HG03108 (cell line): ENCODE data around the gene PITRM1.
"Not testable (repeated sequence)": the region's sequence is repeated elsewhere in the genome, so short reads cannot be mapped to it uniquely, and the experiment has no call there.

Experiments used
- ATAC-seq: cut with Tn5 transposase; IDR thresholded peaks from one replicate; pipeline ENCODE4 v1.9.1; 2021; ENCODE audit warnings: moderate library complexity; ENCODE audit not compliant: unreplicated experiment

PITRM1 gene

DNA sequence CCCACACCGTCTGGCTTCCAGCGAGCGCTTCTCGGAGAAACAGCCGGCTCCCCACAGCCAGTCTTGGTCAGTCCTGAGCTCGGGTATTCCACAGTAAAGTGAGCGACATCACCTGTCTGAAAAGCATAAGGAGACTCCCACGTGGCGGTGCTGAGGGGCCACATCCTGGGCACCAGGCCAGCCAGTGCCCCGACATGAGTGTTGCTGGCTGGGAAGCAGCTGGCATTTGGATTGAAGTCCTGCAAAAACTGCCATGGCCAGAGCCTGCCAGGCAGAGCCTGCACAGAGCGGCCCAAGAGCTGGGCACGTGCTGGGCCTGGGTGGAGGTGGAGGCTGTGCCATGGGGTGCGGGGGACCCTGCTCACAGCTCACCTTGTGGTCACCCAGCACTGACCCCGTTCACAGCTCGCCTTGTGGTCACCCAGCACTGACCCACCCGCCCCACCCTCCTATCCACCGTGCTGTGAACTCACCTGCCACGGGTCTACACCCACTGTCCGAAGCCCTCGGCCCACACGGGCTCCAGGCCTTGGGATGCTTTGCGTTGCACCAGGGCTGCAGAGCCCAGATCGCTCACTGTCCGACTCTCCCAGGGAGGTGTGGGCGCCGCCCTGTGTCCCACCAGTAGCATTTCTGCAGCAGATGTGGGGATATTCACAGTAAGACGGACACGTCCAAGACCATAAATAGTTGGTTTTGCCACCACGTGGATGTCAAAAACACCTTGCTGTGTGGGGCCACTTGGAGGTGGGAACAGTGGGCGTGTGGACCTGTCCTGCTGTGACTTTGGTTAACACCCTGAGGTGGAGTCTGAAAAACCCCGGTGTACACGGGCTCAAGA lies 48.8 kb downstream of the PITRM1 start:
- no peak for ATAC-seq

DNA sequence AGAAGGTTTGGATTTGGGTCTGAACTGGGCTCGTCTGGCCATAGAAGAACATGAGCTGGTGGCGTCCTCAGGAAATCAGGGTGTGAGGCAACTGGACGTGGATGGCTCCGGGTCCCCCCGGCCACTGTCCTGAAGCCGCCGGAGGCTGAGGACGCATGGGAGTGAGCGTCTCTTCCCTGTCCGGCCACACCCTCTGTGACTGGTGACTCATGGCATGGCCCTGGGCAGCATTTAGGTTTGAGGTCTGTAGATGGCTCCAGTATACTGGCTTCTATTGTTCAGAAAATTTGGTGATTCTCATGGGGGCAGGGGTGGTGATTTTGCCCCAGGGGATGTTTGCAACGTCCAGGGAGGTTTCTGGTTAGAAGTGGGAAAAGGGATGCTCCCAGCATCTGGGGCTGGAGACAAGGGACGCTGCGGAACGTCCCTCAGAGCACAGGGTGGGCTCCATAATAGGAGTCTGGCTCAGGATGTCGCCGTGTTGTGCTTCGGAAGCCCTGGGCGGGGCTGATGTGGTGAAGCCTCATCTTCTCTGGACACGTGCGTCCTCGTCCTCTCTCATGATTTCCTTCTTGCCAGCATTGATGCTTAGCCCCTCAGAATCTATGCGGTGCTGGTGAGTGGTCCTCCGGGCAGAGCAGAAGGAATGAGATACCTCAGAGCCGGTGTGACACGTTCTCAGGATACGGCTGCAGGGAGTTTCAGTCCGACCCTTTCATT lies 49.9 kb downstream of the PITRM1 start:
- ATAC-seq = no peak

- ATAC-seq = no peak
Measured at GRCh38 chr10:3122034-3122433, 50.5 kb downstream of the PITRM1 start.

DNA sequence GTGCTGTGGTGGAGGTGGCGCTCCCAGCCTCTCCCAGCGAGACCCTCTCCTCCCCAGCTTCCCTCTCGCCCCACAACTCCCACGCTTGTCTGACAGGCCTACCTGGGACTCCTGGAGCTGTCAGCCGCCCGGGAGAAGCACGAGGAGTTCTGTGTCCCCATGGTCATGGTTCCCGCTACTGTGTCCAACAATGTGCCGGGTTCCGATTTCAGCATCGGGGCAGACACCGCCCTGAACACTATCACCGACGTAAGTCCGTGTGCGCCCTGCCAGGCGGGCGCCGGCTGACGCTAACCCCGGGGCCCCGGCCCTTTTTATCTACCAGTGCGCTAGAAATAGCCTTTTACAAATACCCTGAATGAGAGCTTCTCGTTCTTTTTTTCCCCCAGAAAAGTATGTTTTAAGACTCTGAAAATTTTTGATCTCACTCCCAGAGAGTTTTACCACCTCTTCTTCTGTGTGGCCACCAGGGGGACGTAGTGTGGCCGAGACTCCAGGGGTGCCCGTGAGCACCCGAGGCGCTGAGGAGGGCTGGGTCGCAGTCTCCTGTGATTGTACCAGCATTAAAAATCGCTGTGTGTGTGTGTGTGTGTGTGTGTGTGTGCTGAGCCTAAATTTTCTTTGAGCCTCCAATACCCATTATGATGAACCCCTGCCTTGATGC lies 52.7 kb downstream of the PITRM1 start:
- no peak for ATAC-seq

DNA sequence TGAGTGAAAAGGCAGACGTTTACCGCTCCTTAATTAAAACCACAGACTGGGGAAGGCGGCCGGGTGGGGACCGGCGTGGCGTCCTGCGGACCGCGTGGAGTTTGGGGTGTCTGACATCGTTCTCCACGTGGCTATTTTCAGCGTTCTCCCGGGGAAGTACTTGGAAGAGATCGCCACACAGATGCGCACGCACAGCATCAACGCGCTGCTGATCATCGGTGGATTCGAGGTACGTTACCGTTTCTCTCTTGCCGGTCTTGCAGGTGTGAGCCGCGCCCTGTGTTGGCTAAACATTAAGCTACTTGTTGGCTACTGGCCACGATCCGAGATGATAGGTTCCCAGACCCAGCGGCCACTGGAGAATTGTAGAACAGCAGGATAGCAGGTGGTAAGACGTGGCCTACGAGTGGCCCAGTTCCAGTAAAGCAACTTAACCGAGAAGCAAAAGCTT lies 53.9 kb downstream of the PITRM1 start:
- no peak for ATAC-seq

- no peak for ATAC-seq
Measured at GRCh38 chr10:3117486-3117885, 55.1 kb downstream of the PITRM1 start.

- no peak for ATAC-seq
Measured at GRCh38 chr10:3116508-3117100, 56.0 kb downstream of the PITRM1 start.

- no peak for ATAC-seq
Measured at GRCh38 chr10:3115685-3116084, 56.9 kb downstream of the PITRM1 start.

- no peak for ATAC-seq
Measured at GRCh38 chr10:3113343-3113720, 59.2 kb downstream of the PITRM1 start.

DNA sequence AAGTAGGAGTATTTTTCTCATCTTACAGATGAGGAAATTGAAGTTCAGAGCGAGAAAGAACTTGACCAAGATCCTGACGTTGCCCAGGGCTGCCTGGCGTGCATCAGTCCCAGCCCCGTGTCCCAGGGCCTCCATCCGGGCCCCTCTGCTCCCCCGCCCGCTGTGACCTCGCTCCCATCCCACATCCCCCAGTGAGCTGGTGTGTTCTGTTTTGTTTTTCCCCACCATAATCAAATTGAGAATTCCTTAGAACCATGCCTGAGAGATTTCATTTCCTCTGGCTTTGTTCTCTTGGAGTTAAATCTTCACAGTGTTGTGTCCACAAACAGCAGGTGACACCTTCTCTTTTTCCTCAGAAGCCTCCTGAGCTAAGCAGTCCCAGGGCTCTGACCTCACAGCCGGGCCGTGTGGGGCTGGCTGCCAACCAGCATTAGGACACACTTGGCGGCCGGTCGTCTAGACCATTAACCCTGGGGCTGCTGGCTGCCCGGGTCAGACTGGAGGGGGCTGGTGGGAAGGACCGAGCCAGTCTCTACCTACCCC lies 60.9 kb downstream of the PITRM1 start:
- ATAC-seq = no peak

DNA sequence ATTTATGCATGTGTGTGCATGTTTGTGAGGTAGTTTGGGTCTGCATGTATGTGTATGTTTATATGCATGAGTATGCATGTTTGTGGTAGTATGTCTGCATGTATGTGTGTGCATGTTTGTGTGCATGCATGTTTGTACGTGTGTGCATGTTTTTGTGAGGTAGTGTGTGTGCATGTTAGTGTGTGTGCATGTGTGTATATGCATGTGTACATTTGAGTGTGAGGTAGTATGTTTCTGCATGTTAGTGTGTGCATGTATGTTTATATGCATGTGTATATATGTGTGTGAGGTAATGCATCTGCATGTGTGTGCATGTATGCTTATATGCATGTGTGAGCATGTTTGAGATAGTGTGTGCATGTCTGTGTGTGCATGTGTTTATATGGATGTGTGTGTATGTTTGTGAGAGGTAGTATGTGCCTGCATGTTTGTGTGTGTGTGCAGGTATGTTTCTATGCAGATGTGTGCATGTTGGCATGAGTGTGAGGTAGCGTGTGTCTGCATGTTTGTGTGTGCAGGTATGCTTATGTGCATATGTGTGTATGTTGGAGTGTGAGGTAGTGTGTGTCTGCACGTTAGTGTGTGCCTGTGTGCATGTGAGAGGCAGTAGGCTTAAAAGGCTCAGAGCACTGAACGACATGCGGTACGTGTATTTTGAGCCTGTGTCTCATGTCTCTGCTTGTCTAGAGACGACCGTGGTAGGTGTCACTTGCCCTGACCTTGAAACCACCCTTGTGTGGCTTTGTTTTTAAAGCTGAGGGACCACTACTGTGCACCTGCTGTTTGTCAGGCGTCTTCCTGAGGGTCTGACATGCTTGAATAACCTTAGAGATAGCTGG lies 61.6 kb downstream of the PITRM1 start:
- no peak for ATAC-seq

- ATAC-seq = no peak
Measured at GRCh38 chr10:3109633-3110032, 62.9 kb downstream of the PITRM1 start.

DNA sequence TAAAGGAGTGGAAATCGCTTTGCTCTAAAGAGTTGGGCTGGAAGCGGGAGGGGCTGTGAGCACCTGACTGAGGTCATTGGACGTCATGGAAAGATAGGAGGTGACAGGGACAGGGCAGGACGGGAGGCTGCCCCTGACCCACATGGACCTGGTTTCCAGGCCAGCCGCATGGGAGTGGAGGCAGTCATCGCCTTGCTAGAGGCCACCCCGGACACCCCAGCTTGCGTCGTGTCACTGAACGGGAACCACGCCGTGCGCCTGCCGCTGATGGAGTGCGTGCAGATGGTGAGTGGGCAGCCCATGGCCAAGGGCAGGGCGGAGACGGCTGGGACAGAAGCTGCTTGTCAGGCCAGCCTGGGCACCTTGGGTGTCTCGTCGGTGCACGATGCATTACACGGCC lies 63.4 kb downstream of the PITRM1 start:
- ATAC-seq = no peak

- no peak for ATAC-seq
Measured at GRCh38 chr10:3108575-3109105, 63.9 kb downstream of the PITRM1 start.

- no peak for ATAC-seq
Measured at GRCh38 chr10:3108033-3108432, 64.5 kb downstream of the PITRM1 start.

DNA sequence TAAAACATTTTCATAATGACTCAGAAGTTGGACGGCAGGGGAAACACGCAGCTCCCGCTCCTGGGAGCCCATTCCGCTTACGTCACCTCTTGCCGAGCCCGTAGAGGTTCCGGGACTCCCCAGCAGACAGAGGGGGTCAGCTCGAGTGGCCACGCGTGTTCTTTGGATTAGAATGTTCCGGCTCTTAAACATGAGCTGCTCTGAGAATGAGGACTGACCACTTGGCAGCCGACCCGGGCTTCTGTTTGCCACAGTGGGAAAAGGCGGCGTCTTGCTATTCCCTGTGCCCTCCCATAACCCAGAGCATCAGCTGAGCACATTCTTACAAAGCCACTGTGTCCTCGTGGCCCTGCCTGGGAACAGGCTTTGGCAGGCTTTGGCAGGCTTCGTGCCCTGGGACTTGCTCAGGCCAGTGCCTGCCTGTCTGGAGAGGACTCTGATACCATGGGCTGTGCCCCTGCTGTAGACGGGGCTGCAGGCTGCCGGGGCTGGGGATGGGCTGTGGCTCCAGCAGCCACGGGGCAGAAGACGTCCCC lies 65.1 kb downstream of the PITRM1 start:
- ATAC-seq = no peak

GRCh38 chr10:3106928-3107425 lies 65.6 kb downstream of the PITRM1 start:
- no peak for ATAC-seq

GRCh38 chr10:3106328-3106727 lies 66.3 kb downstream of the PITRM1 start:
- not testable (repeated sequence) for ATAC-seq

DNA sequence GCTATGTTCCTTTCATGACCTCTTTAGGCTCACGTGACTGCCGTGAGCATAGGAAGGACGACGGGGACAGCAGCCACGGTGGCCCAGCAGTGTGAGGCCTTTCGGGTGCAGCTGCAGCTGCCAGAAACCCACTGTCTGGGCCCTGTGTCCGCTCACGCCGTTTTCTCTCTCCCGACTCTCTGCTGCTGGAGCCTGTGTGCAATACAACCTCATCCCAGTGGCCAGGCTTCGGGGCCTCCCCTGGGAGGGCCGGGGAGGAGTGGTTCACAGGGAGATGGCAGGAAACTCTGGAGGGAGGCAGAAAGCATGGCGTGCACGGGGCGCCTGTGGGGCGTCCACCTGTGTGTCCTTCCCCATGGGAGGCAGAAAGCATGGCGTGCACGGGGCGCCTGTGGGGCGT lies 66.7 kb downstream of the PITRM1 start:
- ATAC-seq = no peak
